ENCODE data around the gene SAP25.

Gene SAP25
- 0 reads per million in 4 experiments for total RNA-seq

DNA sequence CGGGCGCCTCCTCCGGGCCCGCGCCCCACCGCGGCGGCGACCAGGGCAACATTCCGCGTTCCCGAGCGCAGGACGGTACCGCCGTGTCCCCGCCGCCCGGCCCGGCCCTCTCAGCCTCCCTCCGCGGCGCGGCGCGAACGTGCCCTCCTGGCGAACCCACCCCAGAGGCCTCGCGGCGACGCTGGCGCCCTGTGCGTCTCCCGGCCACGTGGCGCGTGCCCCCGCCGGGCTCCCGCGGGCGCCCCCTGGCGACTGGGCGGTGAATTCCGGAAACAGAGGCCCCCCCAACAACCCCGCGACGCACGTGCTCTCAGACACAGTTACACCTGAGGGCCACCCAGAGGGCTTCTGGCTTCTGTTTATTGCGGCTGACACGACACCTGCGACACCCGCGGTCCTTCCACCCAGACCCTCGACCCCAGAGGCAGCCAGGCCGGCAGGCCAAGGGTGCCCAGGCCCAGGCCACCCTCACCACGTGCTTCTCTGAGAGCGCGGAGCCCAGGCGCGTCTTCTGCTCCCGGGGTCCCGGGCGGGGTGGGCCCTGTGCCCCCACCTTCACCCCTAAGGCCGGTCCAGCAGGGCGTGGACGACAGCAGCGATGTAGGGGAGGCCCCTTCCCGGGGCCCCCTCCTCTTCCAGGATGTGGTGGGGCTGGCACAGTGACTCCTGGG, at the start of gene SAP25:
TSS of gene SAP25 (minus strand) at position 210 of the 671 bp plus-strand sequence. CDS start at position 52, 158 bp downstream.
- DNase-seq, result no peak

DNA sequence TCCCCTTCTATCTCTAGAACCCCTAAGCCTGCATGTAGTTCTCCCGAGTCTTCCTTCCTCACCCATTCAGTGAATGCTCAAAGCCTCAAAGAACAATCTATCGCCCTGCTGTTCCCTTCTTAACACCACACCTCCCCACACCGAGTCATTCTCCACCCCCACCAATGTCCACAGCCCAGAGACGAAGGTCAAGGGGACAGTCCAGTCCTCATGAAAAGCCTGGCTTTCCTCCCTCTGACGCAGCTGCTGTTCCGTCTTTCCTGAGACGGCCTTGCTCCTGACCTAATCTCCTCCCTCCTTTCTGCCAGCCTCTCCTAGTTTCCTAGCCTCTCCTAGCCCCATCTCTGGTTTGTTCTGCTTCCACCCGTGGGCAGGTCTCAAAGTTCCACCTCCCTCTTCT, 47.9 kb upstream of the SAP25 start:
- DNase-seq, result no peak

DNA sequence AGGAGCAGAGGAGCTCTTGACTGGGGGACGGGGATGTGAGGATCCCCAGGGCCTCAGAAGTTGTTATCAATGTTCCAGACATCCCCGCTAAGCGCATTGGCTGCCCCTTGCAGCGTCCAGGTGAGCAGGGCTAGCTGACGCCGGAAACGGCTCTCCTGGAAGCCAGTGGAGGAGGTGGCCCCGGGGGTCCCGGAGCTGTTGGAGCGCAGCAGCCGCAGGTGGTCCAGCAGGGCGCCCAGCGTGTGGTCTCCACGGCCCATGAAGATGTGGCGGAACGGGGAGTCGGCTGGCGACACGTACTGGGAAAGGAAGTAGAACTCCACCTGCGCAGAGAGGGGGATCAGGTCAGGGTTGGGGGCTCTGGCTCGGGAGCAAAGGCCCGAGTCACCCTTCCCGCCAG, 47.1 kb upstream of the SAP25 start:
- DNase-seq, result no peak

- no peak for DNase-seq
Observed at GRCh38 chr7:100620239-100620638, 46.5 kb upstream of the SAP25 start.

DNA sequence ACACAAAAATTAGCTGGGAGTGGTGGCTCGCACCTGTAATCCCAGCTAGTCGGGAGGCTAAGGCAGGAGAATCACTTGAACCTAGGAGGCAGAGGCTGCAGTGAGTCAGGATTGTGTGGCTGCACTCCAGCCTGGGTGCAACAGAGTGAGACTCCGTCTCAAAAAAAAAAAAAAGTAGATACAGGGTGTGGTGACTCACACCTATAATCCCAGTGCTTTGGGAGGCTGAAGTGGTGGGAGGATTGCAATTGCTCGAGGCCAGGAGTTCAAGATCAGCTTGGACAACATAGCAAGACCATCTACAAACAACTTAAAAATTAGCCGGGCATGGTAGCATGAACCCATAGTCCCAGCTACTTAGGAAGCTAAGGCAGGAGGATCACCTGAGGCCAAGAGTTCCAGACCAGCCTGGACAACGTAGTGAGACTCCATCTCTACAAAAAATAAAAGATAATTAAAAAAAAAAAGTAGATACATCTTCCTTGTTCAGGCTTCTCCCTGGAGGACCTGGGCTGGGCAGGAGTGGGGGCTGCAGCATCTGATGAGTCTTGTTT, 40.7 kb upstream of the SAP25 start:
- no peak for DNase-seq

DNA sequence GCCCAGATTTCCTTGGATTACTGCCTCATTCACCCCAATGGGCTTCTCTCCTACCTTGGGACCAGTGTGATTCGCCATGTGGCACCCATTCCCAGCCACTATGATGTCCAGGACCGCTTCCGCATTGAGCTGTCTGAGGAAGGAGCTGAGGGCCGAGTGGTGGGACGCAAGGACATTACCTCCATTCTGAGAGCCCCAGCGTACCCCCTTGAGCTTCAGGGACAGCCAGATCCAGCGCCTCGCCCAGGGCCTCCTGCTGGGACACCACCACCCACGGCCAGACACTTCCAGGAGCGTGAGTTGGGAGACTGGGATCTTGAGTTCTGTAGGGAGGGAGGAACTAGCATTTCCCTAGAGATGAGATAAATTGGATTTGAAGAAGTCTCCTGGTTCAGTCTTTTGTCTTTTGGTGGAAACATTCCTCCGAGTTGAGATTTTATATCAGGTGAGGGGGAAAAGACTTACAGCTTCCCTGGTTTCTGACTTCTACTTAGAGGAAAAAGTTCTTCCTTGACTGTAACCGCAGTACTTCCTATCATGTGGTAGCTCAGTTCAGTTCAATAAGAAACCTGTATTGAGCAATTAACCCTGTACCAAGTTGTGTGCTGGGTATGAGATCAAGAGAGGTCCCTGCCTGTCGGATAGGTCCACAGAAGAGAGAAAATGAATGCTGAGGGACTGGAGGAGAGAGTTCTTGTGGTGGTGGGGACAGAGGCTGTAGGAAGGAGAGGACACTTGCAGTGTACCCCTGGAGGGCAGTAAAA, 39.9 kb upstream of the SAP25 start:
- no peak for DNase-seq

DNA sequence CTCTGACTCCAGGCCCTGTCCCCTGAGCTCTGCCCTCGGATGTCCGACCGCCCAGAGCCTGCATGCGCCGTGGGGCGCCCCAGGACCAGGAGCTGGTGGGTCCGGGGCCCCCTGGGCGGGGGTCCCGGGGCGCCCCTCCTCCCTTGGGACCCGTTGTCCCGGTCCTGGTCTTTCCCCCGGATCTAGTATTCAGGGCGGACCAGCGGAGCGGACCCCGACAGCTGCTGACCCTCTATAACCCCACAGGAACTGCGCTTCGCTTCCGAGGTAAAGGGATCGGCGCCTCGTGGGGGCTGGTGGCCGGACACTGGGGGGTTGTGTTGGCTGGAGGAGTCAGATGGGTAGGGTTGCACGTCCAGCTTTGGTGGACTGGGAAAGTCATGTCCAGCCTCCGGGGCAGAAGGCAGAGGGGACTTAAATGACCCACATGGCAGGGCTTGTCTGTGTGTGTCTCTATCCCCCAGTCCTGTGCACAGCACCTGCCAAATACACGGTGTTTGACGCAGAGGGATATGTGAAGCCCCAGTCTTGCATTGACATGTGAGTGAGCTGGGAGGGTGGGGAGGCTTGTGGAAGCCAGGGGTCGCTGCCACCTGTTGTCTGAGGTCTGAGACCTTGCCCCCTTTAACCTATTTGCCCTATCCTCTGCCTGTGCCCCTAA, 39.2 kb upstream of the SAP25 start:
- DNase-seq, result no peak

DNA sequence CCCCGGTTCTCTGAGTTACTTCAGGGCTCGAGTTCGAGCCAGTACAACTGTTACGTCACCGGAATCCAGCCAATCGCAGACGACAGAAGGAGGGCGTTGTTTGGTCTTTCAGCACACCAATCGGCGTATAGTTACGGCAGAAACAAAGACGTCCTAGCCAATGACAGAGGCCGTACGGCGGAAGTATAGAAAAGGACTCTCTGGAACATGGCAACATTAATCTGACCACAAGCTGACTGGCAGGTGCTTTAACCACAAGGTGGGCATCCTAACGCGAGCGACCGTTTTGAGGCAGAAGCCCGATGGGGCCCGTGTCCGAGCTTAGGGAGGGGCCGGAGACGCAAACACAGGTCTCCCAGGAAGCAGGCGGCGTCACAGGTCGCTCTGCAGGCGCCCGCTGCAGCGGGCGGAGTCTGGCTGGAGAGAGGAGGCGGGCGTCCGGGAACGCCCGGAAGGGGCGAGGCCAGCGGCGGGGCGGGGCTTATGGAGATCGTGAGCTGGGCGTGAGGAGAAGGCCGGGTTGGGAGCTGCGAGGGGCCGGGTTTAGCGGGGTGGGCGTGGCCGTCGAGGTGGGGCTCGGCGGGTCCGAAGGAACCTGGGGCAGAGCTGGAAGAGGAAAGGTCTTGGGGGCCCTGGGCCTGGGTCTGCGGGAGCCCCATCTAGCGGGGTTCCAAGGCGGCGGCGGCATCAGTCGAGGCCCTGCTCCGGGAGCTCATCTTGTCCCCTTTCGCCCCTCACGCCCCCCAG, 38.5 kb upstream of the SAP25 start, which contains the start of gene MOSPD3:
TSS of gene MOSPD3 (plus strand) at position 558 of the 747 bp plus-strand sequence. CDS start 252 bp downstream, outside the sequence.
- peak; percentile 94 for DNase-seq

GRCh38 chr7:100609958-100610357, 36.3 kb upstream of the SAP25 start:
- no peak for DNase-seq

DNA sequence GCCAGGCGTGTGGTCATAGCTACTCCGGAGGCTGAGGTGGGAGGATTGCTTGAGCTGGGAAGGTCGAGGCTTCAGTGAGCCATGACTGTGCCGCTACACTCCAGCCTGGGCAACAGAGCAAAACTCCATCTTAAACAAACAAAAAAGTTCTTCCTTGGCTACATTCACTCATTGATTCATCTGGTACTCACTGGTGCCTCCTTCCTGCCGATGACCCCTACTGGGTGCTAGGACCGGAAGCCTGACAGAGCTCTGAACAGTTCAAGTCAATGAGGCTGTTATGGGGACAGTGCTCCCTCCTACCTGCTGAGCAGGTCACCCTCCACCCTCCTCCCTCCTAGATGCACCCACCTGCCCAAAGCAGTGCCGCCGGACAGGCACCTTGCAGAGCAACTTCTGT, 33.4 kb upstream of the SAP25 start:
- DNase-seq, result no peak

GRCh38 chr7:100606313-100606712, 32.6 kb upstream of the SAP25 start:
- no peak for DNase-seq

- no peak for DNase-seq
Observed at GRCh38 chr7:100604976-100605911, 31.5 kb upstream of the SAP25 start.

DNA sequence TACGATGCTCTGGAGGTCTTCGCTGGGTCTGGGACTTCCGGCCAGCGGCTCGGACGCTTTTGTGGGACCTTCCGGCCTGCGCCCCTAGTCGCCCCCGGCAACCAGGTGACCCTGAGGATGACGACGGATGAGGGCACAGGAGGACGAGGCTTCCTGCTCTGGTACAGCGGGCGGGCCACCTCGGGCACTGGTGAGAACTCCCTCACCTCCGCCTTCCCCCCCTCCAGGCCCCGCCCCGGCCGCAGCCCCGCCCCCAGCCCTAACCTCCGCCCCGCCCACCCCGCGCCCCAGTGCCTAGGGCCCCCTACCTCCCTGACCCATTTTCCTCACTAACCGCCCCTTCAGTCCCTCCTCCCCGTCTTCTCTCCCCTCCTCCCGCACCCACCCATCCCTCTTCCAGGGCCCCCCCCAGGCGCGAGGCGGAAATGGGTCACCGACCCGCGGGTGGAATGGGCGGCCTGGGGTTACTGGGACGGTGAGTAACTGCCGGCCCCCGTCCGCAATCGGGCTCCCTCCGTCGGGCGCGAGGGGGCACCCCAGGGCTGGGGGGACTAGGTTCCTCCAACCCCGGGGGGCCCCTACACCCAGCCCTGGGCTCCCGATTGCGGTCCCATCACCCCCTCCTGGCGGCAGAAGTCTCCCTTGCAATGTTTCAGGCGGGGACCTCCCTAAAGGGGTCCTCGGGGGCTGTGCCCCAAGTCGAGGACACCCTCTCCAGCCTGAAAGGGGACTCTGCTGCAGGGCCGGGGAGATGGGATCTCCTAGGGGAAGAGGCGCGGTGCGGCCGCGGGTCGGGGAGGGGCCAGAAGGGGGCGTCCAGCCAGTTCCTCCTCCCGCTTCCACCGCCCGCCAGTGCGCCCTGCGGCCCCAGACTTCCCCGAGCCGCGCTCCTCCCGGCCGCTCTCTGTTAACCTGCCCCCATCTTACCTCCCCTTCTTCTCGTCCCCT, 30.6 kb upstream of the SAP25 start:
- peak; percentile 62 for DNase-seq

GRCh38 chr7:100603726-100604027, 30.0 kb upstream of the SAP25 start:
- DNase-seq, result no peak

- DNase-seq, result no peak
Observed at GRCh38 chr7:100602889-100603725, 29.4 kb upstream of the SAP25 start.

DNA sequence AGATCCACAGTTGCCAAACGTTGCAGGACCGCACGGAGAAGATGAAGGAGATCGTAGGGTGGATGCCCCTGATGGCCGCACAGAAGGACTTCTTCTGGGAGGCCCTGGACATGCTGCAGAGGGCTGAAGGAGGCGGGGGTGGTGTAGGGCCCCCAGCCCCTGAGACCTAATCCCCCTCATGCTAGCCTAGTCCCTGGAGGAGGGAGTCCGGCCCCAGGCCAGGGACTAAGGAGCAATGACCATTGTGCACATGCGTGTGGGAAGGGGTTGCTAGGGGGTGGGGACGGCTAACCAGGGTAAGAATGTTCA, 27.0 kb upstream of the SAP25 start:
- no peak for DNase-seq

DNA sequence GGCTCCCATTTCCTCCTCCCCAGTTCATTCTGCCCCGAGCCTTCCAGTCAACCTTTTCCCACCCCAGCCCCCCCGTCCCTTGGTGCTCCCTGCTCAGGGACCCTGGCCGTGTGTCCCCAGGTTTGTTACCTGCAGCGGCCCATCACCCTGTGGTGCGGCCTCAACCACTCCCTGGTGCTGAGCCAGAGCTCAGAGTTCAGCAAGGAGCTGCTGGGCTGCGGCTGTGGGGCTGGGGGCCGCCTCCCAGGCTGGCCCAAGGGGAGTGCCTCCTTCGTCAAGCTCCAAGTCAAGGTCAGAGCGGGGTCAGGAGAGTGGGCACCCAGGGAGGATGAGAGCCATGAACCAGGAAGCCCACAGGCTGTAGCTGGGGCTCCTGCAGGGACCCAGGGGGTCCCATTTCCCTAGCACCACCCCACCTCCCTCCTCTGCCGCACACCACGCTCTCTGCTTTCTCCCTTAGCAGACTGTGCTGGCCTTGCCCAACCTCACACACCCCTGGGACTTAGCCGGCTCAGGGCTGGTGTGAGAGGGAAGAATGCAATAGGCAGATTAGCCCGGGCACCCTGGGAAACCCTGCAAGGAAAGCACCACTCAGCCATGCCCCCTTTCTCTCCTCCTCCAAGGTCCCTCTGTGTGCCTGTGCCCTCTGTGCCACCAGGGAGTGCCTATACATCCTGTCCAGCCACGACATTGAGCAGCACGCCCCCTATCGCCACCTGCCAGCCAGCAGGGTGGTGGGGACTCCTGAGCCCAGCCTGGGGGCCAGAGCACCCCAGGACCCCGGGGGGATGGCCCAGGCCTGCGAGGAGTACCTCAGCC, 26.4 kb upstream of the SAP25 start:
- DNase-seq, result no peak

DNA sequence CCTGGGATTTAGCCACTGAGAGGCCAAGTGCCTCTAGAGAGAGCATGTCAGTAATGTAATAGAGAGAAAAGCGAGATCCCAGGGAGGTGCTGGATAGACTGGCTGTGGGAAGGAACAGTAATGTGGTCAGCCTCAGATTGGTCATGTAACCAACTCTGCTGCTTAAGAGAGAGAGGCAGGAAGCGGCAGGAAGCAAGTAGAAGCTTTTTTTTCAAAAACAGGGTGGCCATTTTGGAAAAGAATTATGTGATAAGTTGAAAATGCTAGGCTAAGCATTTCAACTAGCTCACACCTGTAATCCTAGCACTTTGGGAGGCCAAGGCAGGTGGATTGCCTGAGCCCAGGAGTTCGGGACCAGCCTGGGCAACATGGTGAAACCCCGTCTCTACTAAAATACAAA, 24.7 kb upstream of the SAP25 start:
- no peak for DNase-seq

DNA sequence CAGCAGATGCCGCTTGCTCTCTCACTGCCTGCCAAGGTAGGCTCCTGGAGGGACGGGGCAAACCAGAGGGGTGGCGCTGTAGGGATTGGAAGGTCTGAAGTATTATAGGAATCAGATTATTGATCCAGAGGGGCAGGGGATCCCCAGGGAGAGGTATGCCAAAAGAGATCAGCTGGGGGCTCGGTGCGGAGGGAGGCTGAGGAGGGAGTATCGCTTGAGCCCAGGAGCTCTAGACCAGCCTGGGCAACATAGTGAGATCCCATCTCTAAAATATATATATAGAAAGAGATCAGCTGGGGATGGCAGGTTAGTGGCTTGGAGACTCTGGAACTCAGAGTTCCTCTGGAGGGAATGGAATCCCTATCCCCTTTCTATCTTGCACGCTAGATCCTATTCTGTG, 21.5 kb upstream of the SAP25 start:
- DNase-seq, result no peak

All from effector CD8-positive, alpha-beta T cell (primary cell).